DND-41 (cell line): ENCODE results near the gene TMEM209.

ENCODE experiments used
- CTCF ChIP-seq: IDR thresholded peaks from 2 replicates; pipeline ENCODE4 v1.5.1; 2012; ENCODE audit warnings: borderline replicate concordance, low read length, moderate library complexity, mild to moderate bottlenecking; ENCODE audit not compliant: poor library complexity, severe bottlenecking; ENCODE audit errors: extremely low read depth
- EZH2 ChIP-seq: IDR thresholded peaks from 3 replicates; pipeline ENCODE4 v1.6.1; 2012; ENCODE audit warnings: borderline replicate concordance, low read depth, mild to moderate bottlenecking, moderate library complexity, low read length, inconsistent platforms; ENCODE audit not compliant: severe bottlenecking

DNA sequence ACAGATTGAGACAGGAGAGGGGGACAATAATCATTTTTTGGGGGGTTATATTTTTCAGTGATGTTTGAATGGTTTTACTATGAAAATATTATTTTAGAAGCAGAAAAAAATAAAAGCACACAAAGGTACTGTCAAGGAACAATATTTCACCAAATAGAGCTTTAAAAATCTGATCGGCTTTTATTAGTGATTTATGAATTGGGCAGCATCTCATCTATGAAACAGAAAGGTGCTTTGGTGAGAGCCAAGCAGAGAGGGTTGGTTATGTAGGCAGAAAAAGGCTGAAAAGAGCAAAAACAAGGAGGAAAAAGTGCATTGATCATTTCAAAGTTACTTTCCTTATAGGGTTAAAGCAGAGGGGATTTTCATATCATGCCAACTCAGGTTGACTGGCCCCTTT lies 35.0 kb upstream of the TMEM209 start:
- no peak for TF ChIP-seq CTCF
- no peak for TF ChIP-seq EZH2
